NCI-H1417 (cell line): ENCODE measurements around the gene EEPD1.
A peak's percentile ranks its signal among the peaks of the same experiment; 100 is the strongest.

ENCODE experiments used
- DNase-seq, 3 experiments: peaks; one replicate each; lab custom pipeline; 2025; lab: John Stamatoyannopoulos, UW

The EEPD1 gene

GRCh38 chr7:36253699-36254098, 100.6 kb downstream of the EEPD1 start:
- no peak for DNase-seq

DNA sequence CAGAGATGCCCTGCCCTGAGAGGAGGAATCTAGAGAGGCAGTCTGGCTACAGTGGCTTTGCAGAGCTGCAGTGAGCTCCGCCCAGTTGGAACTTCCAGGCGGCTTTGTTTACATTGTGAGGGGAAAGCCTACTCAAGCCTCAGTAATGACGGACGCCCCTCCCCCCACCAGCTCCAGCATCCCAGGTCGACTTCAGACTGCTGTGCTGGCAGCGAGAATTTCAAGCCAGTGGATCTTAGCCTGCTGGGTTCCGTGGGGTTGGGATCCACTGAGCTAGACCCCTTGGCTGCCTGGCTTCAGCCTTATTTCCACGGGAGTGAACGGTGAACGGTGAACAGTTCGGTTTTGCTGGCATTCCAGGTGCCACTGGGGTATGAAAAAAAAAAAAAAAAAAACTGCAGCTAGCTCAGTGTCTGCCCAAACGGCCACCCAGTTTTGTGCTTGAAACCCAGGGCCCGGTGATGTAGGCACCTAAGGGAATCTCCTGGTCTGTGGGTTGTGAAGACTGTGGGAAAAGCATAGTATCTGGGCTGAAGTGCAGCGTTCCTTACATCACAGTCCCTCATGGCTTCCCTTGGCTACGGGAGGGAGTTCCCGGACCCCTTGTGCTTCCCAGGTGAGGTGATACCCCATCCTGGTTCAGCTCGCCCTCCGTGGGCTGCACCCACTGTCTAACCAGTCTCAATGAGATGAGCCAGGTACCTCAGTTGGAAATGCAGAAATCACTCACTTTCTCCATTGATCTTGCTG, 105.6 kb downstream of the EEPD1 start:
- DNase-seq = peak; percentile 91 to 97 (median 93)

GRCh38 chr7:36260481-36260880, 107.4 kb downstream of the EEPD1 start:
- DNase-seq = no peak

DNA sequence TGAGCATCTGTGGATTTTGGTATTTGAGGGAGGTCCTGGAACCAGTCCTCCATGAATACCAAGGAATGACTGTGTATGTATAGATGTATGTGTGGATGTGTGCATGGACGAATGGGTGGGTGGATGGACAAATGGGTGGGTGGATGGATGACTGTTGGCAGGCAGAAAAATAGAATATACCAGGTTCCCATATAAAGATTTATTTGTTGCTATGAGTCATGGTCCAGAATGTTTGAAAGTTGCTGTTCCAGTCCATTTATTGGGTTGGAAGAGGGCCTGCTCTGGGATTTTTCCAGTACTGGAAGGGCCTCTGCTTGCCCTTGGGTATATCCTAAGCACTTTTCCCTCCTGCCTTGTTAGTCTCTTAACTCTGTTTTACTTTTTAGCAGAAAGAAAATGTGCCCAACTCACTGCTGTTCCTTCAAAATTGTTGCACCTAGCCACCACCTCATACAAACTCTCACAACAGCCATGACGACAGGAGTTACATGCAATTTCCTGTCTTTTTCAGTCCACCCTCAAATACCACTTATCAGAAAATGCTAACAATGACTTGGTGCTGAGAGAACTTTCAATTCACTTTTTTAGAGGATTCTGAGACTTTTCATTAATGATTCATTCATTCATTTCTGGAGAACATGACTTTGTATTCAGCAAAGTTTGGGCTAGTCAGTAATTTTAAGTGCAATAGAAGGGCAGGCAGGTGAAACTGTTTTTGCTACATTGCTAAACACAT, 108.1 kb downstream of the EEPD1 start:
- no peak for DNase-seq

DNA sequence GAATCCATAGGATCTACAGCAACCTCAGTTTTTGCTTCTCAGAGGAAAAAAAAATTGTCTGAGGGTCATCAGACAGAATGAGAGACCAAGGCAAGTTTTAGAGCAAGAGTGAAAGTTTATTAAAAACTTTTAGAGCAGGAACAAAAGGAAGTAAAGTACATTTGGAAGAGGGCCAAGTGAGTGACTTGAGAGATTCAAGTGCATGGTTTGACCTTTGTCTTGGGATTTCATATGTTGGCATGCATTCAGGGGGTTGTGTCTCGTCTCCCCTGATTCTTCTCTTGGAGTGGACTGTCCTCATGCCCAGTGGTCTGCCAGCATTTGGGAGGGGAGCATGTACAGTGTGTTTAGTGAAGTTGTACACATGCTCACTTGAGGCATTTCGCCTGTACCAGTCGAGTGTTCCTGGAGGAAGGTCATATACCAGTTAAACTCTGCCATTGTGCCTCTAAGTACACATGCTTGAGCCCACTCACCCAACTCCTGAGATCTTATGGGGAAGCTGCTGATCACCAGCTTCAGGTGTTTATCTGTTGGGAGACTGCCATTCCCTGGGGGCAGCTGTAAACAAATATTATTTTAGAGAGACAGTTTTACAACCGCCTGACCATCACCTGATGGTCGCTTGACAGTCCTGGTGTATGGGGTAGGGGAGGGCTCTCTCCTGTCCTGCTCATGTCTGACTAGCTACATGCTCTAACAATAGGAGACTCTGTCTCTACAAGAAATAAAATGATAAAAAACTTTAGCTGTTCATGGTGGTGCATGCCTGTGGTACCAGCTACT, 109.4 kb downstream of the EEPD1 start:
- no peak for DNase-seq

DNA sequence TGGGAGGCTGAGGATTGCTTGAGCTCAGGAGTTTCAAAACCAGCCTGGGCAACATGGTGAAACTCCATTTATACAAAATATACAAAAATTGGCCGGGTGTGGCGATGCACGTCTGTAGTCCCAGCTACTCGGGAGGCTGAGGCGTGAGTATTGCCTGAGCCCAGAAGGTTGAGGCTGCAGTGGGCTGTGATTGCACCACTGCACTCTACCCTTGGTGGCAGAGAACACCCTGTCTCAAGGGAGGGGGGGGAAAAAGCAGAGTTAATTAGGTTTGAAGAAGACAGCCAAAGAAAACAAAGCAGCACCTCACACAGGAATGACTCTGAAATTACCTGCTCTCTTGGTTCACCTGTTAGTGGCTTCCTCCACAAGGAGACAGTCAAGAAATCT, 110.0 kb downstream of the EEPD1 start:
- no peak for DNase-seq

DNA sequence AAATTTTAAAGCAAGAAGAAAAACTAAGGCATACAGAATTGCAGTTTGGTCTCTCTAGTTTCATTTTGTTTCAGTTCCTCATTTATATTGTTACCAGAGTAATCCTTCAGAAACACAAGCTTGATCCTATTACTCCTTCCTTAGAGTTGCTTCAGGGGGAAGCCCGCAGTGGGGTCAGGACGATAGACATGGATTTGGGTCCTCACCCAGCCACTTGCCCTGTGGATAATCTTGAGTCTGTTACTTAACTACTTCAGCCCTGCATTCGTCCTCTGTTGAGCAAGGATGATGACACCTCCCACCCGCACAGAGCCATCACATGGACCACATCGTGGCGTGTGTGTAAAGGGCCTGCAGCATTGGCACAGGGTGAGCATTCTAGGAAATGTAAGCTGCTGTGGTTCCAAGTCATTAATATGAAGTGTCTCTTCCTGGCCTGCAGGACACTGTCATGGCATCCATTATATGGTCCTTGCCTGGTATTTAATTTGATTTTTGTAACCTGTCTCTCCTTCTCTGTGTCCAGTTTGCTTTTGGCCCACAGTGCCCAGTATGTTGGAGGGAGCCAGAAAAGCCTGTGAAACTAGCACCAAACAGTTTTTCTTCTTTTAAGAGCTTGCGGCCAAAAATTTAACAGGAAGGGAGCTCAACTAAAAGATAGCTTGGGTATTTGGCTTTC, 111.2 kb downstream of the EEPD1 start:
- DNase-seq = no peak

DNA sequence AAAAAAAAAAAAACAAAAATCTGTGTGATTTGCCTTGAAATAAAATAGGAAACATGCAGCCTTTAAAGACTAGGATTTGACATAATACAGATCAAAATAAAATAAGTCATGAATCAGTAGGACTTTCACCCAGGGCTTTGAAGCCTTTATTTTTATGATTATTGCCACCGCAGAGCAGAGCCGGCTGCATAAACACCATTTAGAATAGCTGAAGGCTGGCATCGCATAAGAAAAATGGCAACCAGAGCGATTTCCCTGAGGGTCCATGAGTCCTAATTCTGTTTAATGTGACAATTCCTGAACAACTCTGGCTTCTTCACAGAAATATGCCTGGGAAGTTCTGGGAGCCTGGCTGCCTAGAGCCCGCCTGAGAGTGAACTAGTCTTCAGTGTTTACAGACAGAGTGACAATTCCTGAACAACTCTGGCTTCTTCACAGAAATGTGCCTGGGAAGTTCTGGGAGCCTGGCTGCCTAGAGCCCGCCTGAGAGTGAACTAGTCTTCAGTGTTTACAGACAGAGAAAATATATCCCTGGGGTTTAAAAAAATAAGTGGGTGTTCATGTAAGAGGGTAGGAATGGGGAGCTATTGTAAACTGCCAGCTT, 112.0 kb downstream of the EEPD1 start:
- DNase-seq = no peak

GRCh38 chr7:36265680-36266079, 112.6 kb downstream of the EEPD1 start:
- DNase-seq = no peak

GRCh38 chr7:36266190-36266589, 113.1 kb downstream of the EEPD1 start:
- no peak for DNase-seq

GRCh38 chr7:36266683-36267082, 113.6 kb downstream of the EEPD1 start:
- no peak for DNase-seq

GRCh38 chr7:36272211-36272566, 119.1 kb downstream of the EEPD1 start:
- no peak for DNase-seq

DNA sequence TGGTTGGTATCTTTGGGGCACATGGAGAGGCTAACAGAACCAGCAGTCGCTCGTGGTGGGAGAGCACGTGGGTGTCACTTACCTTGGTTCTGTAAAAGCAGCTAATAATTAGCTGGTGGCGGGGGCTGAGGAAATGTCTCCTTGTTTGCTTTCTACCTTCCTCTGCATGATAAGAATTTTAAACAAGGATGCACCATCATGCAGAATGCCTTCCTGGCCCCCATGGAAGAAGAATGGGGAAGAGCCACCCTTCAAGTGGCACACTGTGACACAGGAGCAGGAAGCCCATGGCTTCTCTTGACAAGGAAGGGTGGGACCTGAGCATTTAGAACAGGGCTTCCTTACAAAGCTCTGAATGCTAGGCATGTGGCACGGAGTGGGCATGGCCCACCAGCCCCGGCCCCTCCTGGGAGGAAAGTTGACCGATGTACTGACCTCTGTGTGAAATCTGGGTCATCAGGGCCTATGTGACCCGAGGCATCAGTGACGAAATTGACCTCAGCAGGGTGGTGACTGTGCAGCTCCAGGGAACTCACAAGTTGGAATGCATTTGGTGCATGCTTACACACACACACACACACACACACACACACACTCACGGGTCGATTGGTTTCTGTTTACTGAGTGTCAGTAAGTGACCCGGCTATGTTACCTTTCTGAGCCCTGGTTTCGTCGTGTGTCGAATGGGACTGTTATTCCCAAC, 119.7 kb downstream of the EEPD1 start:
- DNase-seq = peak; percentile 37 to 80 (median 68)

- DNase-seq = no peak
Measured at GRCh38 chr7:36273836-36274235, 120.8 kb downstream of the EEPD1 start.

GRCh38 chr7:36275735-36276284, 122.8 kb downstream of the EEPD1 start:
- no peak for DNase-seq

DNA sequence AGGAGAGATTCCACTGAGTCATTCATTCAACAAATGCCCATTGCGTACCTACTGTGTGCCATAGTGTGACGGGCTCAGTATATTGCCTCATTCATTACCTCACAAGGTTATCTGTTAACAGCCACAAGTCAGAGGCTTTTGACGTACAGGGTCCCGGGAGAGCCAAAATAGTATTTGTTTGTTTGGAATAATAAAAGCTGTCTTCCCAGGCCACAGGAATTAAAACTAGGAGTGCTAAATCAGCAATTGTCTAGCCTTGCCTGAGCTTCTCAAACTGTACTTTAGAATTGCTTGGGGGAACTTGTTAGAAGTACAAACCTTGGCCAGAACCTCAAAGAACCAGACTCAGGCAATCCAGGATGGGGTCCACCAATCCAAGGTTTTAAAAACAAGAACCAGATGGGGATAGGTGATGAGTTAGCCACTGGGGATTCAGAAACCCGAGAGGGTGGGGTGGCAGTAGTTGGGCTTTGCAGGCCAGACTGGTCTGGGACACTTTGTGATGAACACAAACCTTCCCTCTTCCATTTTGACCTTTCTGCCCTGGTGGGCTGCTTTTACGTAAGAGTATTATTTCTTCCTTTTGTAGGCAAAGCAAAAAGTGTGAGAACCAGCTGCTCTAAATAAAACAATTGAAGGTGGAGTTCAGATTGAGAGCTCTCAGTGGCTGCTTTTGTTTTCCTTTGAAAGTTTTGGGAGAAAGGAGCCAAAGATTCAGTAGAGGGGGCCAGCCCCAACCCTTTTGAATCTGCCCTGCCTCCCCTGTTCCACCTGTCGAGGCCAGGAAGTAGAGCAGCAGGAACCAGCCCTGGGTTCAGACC, 123.6 kb downstream of the EEPD1 start:
- no peak for DNase-seq

GRCh38 chr7:36277249-36277542, 124.1 kb downstream of the EEPD1 start:
- no peak for DNase-seq

- no peak for DNase-seq
Measured at GRCh38 chr7:36278069-36278619, 125.1 kb downstream of the EEPD1 start.

DNA sequence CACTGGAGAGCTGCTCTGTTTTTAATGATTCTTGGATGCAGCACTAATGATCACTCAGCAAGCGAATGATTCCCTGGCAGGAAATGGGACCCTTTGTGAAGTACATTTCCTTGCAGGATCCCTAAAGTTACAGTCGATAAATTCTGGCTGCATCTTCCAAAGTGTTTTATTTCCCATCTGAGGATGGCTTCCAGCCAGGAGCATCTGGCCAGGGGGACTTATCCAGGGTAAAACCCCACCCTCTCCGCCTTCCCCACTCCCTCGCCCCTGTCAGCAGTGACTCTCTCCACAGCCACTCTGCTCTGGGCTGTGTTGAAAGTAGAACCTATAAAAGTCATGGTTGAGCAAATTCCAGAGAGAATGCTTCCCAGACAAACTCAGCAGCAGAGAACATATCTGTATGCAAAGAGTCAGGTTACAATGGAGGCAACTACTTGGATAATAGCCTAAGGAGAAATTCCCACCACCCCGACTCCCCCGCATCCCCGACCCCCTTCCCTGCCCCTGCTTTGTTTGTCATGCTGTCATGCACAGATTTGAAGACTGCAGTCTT, 125.6 kb downstream of the EEPD1 start:
- DNase-seq = peak in 2 of 3 experiments; percentile 53 to 90
